Measurements from ENCODE around the gene PNMA1. TPM values are rescaled to one million over a fixed set of nuclear protein-coding genes. Genes with fewer than 3 reads are reported as not detected.
A peak's percentile ranks its signal among the peaks of the same experiment; 100 is the strongest.

Gene PNMA1, protein sequence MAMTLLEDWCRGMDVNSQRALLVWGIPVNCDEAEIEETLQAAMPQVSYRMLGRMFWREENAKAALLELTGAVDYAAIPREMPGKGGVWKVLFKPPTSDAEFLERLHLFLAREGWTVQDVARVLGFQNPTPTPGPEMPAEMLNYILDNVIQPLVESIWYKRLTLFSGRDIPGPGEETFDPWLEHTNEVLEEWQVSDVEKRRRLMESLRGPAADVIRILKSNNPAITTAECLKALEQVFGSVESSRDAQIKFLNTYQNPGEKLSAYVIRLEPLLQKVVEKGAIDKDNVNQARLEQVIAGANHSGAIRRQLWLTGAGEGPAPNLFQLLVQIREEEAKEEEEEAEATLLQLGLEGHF
- total RNA-seq, result 13.9 TPM
- long read RNA-seq, transcript PNMA1-201 (1 exons, 2,590 nt), result major isoform, 38 of 38 reads
- long read RNA-seq, partial matches to known transcripts, result 0 of 38 reads
- long read RNA-seq, other reads (novel, unspliced or antisense), result 0 of 38 reads

DNA sequence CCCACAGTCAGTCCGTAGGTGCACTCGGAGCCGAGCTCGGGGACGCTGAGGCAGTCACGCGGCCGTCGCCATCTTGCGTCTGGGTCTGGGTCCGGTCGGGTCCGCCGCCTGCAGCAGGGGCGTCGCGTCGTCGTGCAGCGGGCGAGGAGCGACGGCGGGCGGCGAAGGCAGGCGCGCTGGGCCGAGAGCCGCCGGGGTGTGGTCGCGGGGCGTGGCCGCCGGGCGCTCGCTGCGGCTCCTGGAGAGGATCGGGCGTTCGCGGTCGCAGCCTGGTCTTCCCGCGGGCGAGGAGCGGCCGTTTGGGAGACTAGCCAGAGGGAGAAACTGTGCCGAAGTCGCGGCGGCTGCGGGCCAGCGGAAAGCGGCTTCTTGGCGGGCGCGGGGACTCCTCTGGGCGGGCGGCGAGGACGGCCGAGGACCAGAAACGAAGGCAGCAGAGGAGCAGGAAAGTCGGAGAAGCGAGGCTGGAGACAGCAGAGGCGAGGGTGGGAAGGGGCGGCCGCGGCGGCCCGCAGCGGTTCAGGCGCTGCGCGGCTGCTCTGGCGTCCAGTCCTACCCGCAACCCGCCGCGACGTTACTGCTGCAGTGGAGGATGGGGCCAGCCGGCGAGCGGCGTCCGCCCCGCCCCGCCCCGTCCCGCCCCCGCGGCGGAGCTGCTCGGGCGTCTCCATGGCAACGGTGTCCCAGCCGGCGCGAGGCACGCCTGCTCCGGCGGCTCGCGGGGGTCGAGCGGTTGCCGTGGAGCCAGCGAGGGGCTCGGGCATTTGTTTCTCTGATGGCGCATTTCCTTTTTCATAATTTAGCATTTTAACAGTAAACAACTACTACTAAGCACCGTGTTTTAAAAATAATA lies at the start of gene PNMA1:
PNMA1 (minus strand) TSS at position 582 of the 853 bp plus-strand sequence. CDS start 745 bp downstream, outside the sequence.
- ATAC-seq (peak; percentile 89), DNase-seq (peak; percentile 93)
- intact Hi-C loops (cut with micrococcal nuclease), result no loop called here

DNA sequence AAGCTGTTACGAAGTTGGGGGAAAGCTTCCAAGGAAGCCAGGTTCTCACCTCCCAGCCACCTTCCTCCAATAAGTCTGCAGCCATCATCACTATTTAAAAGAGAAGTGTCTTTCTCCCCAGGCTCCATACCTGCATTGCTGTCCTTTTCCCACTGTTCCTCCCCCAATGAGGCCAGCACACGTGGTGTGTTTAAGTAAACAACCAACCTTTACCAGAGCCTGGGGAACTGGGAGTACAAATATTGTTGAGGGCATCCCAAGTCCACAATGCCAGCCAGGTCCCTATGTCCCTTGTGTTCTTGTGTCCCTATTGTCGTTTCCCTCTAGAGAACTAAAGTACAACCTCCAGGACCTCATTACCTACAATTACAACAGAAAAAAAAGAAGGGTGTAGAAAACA lies 49.2 kb upstream of the PNMA1 start:
- DNase-seq (no peak), ATAC-seq (no peak)
- intact Hi-C loops (cut with micrococcal nuclease), result no loop called here

DNA sequence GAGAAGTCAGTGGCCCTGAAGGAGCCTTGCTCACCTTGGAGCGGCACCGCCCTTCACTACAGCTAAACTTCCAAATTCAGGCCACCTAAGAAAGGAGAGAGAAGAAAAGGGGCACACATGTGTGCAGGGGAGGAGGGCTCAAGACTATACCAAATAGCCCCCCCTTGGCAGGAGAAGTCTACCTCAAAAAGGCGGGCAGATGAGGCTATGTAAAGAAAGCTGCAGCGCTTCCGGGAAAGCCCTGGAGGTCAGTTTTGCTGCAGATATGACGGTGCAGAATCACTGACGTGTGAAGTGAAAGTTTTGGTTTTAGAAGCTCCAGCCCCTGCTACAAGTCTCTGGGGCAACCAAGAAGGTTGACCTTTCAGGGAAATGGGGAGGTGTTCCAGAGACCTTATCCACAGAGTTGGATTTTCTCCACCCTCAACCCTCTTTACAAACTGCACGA lies 48.2 kb upstream of the PNMA1 start:
- intact Hi-C loops (cut with micrococcal nuclease), result no loop called here

DNA sequence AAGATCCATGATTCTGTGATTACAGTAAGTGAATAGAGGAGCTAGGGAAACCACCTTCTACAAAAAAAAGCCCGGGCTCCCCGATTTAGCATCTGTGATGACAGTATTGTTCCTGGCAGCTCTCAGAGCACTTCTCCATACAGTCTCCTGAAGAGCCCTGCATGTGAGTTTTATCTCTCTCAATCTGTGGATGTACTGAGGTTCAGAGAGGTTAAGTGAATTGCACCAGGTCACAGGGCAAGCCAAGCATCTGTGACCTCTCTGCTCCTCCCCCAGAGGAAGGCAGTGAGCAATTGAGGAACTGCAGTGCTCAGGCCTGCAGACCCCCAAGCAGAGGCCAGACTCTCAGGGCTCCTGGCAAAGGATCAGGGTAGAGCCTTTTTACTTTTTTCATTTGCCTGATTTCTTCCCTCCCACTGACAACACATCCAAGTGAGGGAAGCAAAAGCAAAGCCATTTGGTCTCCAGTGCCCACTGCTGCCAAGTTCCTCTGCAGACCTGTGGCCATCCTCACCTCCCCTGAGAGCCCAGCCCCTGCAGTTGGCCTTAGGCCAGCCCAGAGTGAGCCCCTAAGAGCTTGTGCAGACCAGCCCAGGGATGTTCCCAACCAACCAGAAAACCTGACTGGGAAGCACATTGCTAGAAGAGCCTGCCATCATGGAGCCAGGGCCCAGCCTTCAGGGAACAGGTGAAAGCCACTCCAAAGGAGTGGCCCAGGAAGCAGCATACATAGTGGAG lies 47.6 kb upstream of the PNMA1 start:
- DNase-seq (no peak), ATAC-seq (no peak)
- intact Hi-C loops (cut with micrococcal nuclease), result no loop called here

More for the DNA sequence above, 48.2 kb upstream of the PNMA1 start:
- no peak for DNase-seq
- ATAC-seq, result no peak

DNA sequence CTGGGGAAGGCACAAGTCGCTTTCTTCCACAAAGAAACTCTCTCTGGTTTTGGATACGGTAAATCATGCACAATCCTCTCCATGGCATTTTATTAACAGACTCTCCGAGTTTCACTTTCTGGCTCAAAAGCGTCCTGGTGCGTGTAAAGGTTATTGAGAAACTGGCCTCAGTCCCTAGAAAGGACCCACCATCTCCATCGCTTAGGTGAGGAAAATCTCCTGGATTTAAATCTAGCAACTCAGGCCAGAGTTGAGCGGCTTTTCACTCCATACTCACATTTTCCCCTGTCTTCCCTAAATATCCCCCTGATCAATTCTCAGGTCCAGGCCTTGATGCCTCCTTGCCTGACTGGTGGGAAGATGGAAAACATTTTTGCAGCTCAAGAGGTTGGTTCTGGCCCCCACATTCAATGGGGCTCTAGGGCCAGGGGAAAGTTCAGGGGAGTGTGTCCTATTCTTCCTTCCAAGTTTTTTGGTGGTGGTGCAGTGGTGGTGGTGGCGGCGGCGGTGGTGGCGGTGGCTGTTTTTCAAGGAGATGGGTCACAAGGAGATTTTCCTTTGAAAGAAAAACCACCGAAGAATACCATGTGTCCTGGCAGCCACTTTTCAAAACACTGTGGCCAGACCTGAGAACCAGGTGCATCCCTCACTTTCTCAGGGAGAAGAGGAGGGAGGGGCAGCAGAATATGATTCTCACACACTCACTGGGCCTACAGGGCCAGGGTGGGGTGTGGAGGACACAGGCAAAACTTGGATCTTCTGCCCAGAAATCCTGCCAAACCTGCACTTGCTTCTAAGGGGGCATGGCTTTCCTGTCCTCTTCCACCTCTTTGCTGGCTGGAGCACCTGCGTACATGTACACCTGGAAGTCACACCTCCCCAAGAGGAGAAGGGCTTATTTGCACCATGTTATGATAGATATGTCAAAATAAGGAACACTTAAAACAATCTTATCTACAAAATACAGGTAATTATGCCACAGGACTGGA lies 46.7 kb upstream of the PNMA1 start:
- DNase-seq (no peak), ATAC-seq (no peak)
- intact Hi-C loops (cut with micrococcal nuclease), result no loop called here

DNA sequence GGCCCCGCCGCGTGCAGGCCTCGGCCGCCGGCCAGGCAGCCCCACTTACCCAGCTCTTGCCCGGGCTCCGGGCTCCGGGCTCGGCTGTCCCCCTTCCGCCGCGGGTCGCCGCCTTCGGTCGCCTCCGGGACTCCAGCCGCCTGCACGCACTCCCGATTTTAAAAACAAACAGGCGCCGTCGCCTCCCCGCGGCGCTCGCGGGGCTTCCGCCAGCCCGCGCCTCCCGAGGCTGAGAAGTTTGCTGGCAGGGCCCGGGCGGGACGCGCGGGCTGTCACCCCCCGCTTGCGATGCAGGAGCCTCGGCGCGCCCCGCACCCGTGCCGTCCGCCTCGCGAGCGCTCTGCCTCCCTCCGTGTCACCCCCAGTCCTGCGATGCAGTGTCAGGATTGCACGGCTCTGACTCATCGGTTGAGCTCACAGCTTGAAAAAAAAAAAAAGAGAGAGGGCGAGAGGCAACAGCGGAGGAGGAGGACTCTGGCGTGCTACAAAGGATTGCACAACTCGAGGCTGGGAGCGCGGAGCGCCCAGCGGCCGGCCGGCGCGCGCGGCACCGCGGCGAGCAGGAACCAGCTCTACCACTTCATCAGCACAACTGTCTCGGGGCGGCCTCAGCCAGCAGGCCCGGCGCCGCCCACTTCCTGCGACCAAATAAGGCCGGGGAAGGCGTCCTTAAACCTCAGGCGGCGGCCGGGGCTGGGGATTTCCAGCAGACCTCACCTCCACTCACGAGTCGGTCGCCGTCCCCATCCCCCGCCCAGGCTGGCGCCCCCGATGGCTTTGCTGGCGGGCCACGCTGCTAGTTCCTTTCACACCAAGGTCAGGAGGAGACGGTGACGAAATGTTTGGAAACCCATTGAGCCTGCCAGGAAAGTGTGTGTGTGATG lies 45.8 kb upstream of the PNMA1 start:
- intact Hi-C loops (cut with micrococcal nuclease), result no loop called here
- peak; percentile 97 for DNase-seq
- ATAC-seq, result peak; percentile 82

DNA sequence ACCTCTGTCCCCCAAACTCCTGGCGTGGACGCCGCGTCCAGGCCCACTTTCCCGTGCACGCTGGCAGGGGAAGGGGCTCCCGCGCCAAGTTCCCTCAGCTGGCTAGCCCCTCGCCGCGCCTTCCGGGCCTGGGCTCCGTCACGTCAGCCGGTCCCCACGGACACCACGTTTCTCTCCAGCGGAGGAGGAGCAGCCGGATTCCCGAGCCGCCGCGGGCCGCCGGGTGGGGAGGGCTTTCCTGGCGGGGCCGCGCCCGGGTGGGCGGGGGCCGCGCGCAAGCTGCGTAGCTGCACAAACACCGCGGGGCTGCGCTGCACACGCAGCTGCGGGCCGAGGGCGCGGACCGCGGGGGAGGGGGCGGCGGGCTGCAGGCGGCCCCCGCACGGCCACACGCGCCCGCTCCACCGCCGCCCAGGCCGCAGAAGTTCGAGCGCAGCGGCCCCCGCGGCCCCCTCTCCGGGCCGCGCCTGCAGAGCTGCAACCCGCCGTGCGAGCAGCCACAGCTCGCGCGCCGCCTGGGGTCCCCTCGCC lies 45.1 kb upstream of the PNMA1 start:
- ATAC-seq, result peak; percentile 31
- peak; percentile 90 for DNase-seq
- intact Hi-C loops (cut with micrococcal nuclease), result no loop called here

DNA sequence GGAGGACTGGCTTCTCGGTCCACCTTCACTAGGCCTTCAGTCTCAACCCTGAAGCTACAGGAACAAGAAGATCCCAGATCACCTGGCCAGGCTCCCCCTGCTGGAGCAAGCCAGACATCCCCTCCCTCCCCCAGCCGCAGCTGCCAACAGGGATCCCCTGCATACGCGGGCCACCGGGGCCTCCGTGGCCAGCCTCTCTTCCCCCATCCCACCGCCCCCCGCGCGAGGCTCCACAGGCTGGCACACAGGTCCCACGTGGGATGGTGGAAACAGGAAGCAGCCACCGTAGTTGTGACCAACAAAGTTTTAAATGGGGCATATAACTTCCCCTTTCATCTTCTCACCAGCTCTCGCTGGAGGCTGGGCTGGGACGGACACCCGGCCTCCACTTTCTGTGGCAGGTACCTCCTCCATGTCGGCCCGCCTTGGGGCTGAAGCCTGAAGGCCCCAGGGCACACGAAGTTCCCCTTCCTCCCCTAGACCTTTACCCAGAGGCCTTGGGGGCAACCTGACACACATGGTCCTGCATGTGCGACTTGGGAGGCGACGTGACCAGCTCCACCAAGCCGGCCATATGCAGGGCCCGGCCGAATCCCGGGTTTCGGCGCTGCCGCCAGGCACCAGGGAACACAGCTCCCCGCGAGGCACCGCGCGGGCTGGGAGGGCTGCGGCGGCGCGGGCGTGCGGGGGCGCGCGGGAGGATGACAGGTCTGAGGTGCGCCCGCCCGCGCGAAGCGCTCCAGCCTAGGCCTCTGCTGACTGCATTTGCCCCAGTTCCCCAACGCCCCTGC lies 44.4 kb upstream of the PNMA1 start:
- ATAC-seq (peak; percentile 0), DNase-seq (peak; percentile 77)
- intact Hi-C loops (cut with micrococcal nuclease), result no loop called here

DNA sequence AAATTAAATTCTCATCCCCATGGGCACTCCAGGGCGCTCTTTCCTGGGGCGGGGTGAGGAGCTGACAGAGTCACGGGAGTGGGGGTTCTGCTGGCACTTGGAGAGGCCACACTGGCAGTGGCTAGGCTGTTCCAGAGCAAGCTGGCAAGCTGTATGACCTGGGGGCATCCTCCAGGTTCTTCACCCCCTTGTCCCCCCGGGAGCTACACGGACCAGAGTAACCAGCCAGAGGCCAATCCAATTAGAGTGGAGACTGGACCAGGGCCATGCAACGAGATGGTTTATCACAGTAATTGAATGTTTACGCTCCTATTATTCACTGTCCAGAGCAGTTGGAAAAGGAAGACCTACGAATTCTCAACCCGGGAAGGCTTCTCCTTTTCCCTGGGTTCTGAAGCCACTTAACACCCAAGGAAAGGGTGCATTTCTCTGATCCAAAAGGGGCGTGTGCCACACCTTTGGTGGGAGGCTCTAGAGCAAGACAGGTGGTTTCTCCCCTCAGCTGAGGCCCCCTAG lies 43.8 kb upstream of the PNMA1 start:
- DNase-seq (no peak), ATAC-seq (no peak)
- intact Hi-C loops (cut with micrococcal nuclease), result no loop called here

DNA sequence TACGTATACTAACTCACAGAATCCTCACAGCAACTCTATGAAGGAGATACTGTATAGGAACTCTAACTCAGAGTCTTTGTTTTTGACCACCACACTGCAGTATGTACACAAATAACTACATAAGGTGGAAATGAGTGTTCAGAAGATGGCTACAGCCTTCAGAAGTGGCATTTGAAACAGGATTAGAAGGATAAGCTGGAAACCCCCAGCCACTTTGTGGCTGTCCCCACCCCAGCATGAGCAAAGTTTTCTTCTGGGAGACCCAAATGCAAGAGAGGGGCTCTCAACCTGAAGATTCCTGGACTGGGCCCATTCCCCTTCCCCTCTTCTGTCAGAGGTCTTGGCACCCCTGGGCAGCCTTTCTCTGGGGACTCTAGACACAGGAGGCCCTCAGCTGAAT lies 43.2 kb upstream of the PNMA1 start:
- ATAC-seq, result no peak
- DNase-seq, result no peak
- intact Hi-C loops (cut with micrococcal nuclease), result no loop called here

DNA sequence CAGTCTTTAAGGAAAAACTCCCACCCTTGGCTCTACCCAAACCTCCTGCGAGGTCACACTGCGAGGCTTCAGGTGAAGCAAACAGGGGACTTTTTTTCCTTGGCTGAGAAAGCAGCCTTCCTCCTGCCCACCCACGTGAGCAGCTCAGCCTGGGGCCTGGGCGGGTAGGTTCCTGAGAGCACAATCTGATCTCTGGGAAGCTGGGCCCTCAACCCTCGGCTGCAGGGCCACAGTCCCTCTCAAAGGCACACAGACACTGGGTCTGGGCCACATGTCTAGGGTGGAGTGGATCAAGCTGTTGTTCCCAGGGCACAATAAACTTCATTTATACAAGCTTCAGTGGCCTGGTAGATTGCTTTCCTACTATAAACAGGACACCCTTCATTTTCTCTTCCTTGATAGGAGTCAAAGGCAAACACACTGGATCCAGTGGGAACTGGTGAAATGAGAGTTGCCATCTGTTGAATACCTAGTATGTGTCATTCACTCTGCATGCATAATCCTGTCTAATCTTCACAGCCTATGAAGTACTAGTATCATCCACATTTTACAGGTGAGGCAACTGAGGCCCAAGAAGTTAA lies 41.3 kb upstream of the PNMA1 start:
- ATAC-seq, result peak; percentile 2
- intact Hi-C loops (cut with micrococcal nuclease), result no loop called here
- DNase-seq, result no peak

DNA sequence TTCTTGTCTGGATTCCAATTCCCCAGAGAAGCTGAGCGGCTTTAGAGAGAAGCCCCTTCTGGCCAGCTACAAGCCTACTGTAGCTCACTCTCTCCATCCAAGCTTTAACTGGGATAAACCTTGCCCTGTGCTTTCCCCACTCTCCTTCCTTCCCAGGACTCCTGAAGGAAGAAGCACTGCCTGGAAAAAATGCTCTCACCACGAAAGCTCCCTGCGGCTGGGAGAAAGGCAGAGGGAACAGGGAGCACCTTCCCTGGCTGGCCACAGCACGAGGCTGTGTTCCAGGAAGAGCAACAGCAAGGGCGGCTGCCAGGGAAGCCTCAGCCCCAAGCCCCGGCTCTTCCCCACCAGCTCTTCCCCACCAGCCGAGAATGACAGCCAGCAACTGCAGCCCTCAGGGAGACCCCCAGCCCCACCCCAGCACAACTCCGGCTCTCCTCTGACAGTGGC lies 40.8 kb upstream of the PNMA1 start:
- DNase-seq (peak; percentile 79), ATAC-seq (peak; percentile 43)
- intact Hi-C loops (cut with micrococcal nuclease), result no loop called here

DNA sequence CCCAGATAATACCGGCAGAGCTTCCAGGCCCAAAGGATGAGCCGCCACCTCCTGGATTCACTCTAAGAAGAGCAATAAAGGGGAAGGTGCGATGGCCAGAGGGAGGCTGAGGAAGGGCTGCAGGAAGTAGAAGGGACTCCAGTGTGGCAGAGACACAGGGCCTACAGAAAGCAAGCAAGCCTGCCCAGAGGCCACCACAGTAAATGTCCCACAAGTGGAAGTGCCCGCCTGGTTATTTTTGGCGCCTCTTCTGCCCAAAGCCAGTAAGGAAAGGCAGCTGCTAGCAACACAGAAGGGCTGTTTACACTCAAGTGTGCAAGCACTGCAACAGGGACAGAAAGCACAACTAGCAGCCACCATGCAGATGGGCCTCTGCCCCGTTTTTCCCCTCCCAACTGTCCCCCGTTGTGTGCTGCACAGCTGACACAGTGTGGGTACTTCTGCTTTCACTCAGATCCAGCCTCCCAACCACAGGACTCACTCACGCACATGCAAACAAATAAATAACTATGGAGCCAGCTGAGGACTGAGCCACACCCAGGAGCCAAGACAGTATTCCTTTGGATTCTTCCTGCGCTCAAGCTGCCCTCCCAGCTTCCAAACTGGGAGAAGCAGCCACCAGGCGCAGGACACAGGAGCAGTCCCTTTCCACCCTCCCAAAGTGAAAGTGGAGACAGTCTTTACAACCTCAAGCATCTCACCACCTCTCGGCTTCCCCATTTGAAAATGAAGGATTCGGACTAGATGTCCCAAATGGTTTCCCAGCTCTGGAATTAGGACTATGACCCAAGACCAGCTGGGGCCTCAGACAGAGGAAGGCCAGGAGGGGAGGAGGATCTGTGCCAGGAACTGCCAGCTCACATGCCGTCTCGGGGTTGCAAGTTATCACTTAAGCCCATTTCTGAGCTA lies 40.0 kb upstream of the PNMA1 start:
- intact Hi-C loops (cut with micrococcal nuclease), result no loop called here
- ATAC-seq (peak; percentile 41), DNase-seq (peak; percentile 63)

DNA sequence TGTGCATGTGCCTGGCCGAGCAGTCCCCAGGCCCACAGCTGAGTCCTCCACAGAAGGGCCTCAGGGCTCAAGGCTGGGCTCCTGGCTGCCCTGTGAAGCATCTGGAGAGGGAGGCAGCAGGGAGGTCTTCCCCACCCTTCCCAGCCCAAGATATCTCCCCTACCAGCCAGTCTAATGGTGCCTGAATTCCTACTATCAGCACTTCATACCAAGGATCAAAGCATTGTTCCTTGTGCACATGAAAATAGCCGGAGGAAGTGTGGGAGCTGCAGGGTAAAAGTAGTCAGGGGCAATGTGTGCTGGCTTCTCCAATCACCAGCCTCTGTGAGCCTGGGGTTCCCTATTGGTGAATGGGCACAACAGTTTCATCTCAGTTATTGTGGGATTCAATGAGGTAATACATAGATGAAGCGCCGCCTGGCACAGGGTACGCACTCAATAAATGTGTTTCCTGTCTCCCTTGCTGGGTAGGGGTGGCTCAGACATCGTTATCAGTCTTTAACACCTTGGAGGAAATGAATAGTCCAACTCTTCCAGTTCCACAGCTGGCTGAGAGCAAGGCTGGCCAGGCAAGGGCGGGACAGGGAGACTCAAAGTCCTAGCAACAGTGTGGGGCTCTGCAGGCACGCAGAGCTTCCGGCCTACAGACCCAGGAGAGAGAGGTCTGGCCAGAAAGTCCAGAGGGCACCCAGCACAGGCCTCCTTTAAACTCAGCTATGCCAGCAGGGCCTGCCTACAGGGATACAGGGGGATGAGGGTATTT lies 39.1 kb upstream of the PNMA1 start:
- DNase-seq, result peak; percentile 69
- ATAC-seq, result peak; percentile 38
- intact Hi-C loops (cut with micrococcal nuclease), result no loop called here

Data from left ventricle myocardium superior (tissue), 1 donor.